Measurements from ENCODE around the gene CTNNB1.

Gene CTNNB1

GRCh38 chr3:41207355-41207754, 8.1 kb downstream of the CTNNB1 start:
- TF ChIP-seq MAX (IDR thresholded peaks at IDR 0.05; ENCODE audit: low read depth, low read length) (no peak), CTCF (IDR thresholded peaks at IDR 0.05; ENCODE audit: low read depth, low read length) (no peak), POLR2A (IDR thresholded peaks at IDR 0.05; ENCODE audit: extremely low read depth, insufficient read length) (no peak), MYC (IDR thresholded peaks at IDR 0.05; ENCODE audit: low read depth, low read length) (no peak)
- no peak overlapping the region for H3K4me3 ChIP-seq (ENCODE audit: low read depth, low read length)
- DNase-seq (ENCODE audit: low read depth): no peak

GRCh38 chr3:41208507-41209220, 9.4 kb downstream of the CTNNB1 start:
- no peak for DNase-seq (ENCODE audit: low read depth)
- H3K4me3 ChIP-seq (ENCODE audit: low read depth, low read length): no peak overlapping the region
- no peak for TF ChIP-seq POLR2A (IDR thresholded peaks at IDR 0.05; ENCODE audit: extremely low read depth, insufficient read length)
- no peak for TF ChIP-seq MYC (IDR thresholded peaks at IDR 0.05; ENCODE audit: low read depth, low read length)
- TF ChIP-seq CTCF (IDR thresholded peaks at IDR 0.05; ENCODE audit: low read depth, low read length): no peak
- TF ChIP-seq MAX (IDR thresholded peaks at IDR 0.05; ENCODE audit: low read depth, low read length): no peak

GRCh38 chr3:41209646-41210045, 10.3 kb downstream of the CTNNB1 start:
- H3K4me3 ChIP-seq (ENCODE audit: low read depth, low read length): no peak overlapping the region
- no peak for DNase-seq (ENCODE audit: low read depth)
- TF ChIP-seq POLR2A (IDR thresholded peaks at IDR 0.05; ENCODE audit: extremely low read depth, insufficient read length) (no peak), MAX (IDR thresholded peaks at IDR 0.05; ENCODE audit: low read depth, low read length) (no peak), CTCF (IDR thresholded peaks at IDR 0.05; ENCODE audit: low read depth, low read length) (no peak), MYC (IDR thresholded peaks at IDR 0.05; ENCODE audit: low read depth, low read length) (no peak)

GRCh38 chr3:41210966-41211365, 11.7 kb downstream of the CTNNB1 start:
- TF ChIP-seq POLR2A (IDR thresholded peaks at IDR 0.05; ENCODE audit: extremely low read depth, insufficient read length) (no peak), CTCF (IDR thresholded peaks at IDR 0.05; ENCODE audit: low read depth, low read length) (no peak), MAX (IDR thresholded peaks at IDR 0.05; ENCODE audit: low read depth, low read length) (no peak), MYC (IDR thresholded peaks at IDR 0.05; ENCODE audit: low read depth, low read length) (no peak)
- no peak overlapping the region for H3K4me3 ChIP-seq (ENCODE audit: low read depth, low read length)
- DNase-seq (ENCODE audit: low read depth): no peak

- TF ChIP-seq MYC (IDR thresholded peaks at IDR 0.05; ENCODE audit: low read depth, low read length) (no peak), POLR2A (IDR thresholded peaks at IDR 0.05; ENCODE audit: extremely low read depth, insufficient read length) (no peak), CTCF (IDR thresholded peaks at IDR 0.05; ENCODE audit: low read depth, low read length) (no peak), MAX (IDR thresholded peaks at IDR 0.05; ENCODE audit: low read depth, low read length) (no peak)
- H3K4me3 ChIP-seq (ENCODE audit: low read depth, low read length): no peak overlapping the region
- DNase-seq (ENCODE audit: low read depth): no peak
Observed at GRCh38 chr3:41212088-41212487, 12.8 kb downstream of the CTNNB1 start.
